HG03159 (cell line): ENCODE results near the gene CMTM8.

Experiments
- ATAC-seq: cut with Tn5 transposase; IDR thresholded peaks from one replicate; pipeline ENCODE4 v1.9.1; 2021; ENCODE audit warnings: mild to moderate bottlenecking, moderate library complexity; ENCODE audit not compliant: unreplicated experiment

The CMTM8 gene

DNA sequence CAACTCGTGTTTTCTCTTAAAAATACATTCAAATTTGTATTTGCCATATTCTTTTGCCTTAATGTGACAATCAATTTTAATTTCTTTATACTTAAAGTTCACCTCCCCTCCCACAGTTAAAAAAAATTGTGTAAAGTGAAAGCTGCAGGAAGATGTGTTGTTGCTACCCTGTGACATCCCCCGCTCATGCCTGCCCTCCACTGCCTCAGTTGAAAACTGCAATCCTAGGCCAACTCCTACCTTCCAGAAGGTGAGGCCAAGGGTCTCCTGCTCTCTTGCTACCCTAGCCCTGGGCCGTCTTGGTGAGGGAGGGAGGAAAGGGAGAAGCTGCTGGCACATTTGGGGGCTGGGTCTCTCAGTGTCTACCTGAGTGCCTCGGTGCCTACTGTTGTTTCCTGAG lies 96.2 kb downstream of the CMTM8 start:
- no peak for ATAC-seq

DNA sequence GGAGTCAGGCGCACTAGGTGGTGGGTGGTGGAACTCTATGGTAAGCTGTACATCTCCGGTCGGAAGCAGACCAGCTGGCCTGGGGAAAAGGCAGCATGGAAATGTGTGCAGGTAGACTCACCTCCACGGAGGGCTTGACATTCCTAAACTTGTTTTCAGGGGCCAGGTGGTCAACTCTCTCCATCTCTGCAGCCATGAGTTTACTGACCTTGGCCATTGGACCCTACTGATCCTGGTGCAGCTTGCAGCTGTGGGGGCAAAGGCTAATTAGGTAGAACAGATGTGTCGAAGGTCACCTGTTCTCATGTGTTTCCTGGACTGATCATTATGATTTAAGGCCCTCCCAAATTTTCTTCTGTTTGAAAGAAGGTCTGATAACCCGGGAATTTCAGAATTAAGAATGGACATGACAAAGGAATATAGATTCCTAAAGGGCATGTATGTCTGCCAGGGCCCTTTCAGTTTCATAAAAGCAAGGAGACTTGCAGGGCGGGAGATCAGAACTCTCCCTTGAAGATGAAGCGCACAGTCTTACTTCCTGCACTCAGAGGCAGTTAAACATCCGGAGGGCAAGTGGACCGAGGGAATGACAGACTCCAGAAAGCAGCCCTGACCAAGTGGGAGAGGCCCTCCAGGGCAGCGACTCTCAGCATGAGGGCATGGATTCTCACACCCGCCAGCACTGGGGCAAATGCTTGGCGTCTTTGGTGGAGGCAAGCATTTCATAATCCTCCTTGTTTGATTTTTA lies 97.1 kb downstream of the CMTM8 start:
- no peak for ATAC-seq

DNA sequence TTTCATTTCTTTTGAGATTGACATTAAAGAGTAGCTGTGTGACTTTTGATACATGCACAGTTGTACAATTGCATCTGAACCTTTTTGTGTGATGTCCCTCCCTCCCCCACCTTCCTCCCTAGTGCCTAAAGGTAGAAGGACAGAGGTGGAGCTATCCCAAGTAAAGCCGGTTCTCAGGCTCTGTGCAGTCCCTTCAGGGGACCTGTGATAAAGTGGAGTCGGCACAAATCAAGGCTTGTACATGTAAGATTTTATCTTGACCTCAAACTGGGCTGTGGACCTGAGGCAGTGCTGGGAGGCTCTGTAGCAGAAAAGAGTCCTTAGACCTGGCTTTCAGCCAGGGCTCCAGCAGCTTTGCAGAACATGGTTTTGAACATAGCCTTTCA lies 97.6 kb downstream of the CMTM8 start:
- no peak for ATAC-seq

DNA sequence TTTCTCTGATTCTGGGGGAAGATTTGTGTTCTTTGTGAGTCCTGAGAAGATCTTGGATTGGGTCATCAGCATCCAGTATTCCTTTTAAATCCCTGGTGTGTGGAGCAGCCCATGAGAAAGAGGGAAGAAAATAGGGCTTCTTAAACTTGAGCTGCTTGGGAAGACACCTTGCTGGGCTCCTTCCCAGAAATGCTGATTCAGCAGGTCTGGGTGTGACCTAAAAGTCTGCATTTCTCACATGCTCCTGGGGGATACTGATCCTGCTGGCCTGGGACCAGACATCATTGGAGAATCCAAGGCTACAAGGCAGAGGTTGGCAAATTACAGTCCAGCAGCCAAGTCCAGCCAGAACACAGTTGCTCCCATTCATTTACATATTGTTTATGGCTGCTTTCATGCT lies 99.0 kb downstream of the CMTM8 start:
- ATAC-seq: no peak

DNA sequence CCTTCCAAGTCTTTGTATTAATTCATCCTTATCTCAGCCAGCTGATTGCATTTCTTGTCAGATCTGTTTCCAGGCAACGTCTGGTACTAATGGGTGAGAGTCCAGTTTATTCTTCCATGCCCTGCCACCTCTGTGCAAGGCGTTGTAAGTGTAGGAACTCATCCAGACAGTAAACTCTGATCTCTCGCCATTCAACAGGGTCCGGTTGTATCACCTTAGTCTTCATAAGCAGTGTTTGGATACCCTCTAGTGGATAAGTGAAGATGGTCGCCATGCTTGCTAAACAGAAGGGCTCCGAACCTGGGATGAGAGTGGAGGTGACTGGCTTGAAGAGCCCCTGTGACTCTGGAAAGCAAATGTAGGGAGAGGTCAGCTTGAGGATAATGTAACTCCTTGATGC lies 101.6 kb downstream of the CMTM8 start:
- peak; percentile 54 for ATAC-seq

DNA sequence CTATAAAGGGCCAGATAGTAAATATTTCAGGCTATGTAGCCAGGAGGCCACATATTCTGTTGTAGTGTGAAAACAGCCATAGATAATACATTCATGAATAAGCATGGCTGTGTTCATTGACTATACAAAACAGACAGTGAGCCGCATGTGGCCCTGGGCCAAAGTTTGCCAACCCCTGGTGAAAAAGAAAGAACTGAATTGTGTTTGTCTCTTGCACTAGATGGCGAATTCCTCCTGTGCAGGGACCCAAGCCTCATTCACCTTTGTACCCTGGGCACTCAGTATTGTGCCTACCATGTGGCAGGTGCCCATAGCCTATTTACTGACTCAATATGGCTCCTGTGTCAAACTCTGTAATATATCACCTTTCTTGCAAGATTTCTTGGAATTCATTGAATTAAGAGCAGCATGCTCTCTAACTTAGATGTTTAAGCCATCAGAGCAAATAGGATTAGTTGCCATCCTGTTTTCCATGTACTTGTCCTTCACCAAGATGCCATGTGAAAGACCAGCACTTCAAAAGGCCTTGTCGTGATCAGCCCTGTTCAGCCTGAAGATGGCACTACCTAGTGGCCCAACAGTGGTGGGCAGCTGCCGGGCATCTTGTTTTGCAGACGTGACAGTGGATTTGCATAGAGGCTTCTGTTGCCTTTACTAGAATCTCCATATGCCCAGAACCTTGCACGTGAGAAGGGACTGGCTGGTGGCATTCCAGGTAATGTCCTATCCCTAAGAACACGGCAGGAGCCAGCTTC lies 102.3 kb downstream of the CMTM8 start:
- no peak for ATAC-seq

DNA sequence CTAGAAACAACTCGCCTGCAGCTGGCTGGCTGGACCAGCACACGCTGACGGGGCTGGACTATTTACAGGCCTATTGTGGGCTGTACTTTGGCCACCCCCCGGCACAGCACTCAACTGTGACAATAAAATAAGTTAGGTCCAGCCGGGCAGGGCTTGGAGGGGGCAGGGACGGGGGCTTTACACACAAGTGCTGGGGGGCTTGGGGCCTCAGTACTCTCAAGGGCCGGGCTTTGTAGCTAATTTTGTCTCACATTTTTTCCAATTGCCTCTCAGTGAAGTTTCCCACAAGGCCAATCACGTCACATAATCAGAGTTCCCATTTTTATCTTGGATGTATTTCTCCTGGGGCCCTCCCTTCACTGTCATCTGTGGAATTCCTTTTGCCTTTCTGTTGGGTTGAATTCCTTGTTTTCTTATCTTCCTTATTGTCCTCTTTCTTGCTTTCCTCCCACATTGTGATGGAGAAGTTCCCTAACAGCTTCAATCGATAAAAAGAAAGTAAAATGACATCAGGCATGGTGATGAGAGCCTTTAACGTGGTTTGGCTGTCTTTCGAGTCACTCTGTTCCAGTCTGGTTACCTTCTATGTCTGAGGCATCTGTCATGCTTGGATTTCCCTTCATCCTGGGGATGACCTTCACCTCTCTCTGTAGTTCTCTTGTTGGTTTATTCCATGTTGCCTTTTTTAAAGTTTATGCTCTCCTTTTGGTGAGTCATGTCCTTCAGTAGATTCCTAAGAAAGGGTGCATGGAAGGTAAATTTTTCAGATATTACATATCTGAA lies 109.1 kb downstream of the CMTM8 start:
- no peak for ATAC-seq

DNA sequence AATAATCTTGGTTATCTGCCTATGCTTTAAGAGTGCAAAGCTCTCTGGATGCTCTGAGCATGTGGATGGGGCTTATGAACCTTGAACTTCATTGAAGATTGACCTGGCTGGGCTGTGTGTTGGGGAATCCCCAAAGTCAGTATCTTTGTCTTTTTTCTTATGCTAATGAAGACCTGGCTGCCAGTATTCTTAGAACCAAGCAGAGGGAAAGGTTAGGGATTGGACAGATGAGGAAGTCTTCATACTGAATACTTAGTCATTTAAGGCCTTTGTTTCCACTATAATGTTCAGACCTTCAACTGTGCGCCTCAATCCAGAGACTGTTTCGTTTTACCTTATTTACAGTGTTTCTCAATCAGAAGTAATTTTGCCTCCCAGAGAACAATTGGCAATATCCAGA lies 110.7 kb downstream of the CMTM8 start:
- ATAC-seq: no peak

DNA sequence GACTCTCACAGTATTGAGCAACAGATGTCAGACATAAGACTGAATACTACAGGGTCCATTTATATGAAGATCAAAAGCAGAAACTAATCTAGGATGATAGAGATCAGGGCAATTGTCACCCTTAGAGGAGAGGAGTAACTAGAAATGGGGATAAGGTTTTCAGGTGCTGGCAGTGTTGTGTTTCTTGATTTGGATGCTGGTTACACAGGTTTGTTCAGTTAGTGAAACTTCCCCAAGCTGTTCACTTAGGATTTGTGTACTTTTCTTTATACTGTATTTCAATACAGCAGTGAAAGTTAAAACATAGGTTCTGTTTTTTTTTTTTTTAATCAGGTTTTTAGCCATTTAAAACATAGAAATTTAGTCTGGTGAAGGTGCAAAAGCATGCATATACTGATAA lies 114.1 kb downstream of the CMTM8 start:
- no peak for ATAC-seq

DNA sequence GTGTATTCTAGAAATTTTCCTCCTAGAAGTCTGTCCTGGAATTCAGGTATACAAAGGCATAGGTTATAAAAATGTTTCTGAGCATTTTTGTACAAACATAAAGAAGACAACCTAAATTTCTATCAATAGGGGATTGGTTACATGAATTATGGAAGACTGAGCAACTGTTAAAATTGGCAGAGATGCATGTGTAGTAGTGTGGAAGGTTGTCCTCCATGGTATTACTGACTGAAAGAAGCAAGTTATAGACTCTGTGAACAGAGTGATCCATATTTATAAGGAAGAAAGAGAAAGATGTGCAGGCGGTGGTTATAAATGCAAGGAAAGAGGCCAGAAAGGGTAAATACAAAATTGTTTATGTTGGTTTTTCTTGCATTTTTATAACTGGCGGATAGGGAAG lies 114.9 kb downstream of the CMTM8 start:
- ATAC-seq: no peak

DNA sequence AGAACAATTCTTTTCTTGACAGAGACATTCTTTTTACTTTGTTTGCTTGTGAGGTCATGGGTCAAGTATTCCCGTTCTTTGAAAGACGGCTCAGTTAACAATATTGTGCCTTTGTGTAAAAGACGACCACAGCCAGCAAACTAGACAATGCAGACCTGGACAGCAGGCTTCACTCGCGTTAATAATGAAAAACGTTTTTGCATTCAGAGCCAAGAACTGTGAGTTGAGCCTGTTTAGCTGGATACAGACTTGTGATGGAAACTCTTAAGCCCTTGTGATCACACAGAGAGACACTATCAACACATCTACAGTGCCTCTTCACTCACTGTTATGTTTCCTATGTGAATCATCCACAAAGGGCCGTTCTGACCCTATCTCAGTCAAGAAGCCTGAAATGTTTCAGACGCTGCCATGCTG lies 115.9 kb downstream of the CMTM8 start:
- no peak for ATAC-seq

DNA sequence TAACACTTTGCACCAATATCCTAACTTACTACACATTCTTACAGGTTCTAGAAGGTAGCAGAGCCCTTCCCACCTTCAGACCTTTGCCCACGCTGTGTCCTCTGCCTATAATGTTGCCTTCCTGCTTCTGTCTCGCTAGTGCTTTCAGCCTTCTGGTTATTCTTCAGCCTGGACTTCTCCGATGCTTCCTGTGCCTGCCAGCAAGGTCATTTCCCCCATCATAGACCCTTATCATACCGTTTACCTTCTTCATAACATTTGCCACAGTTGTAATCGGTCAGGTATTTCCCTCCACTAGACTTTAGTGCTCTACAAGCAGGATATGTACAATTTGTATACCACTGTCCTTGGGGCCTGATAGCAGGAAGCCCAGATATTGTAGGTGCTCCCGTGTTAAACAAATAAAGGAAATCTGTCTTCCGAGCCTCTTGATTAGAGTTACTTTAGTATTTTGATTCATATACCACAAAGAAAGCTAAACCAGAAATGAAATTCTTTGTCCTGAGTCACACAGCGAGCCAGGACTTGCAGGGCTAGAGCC lies 117.3 kb downstream of the CMTM8 start:
- ATAC-seq: no peak

DNA sequence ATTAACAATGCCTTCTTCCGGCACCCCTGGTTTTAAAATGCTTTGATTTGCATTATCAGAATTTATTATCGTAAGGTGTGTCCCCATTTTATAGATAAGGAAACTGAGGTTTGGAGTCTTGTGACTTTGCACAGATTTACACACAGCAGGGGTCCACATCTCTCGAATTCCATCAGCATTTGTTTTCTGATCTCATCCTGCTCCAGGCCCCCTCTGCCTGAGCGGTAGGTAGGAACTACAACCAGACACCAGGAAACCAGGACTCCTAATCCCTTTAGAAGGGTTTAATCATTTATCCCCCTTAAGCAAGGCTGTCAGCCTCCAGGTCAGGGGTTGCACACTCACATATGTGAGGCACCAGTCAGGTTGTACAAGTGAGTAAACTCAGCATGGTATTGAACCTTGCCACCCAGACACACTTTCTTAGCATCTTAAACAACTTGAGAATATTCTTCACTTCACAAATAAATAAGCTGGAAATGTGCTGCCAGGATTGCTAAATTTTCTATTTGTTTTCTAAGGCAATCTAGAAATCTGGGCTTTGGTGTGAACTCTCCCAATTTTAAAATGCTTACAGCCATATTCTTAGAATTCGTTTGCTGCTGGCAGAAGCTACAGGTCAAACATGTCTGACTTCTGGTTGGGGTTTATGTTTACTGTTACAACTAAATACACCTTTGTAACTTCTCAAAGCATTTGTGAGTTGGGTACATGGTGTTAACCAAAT lies 121.4 kb downstream of the CMTM8 start:
- ATAC-seq: no peak

DNA sequence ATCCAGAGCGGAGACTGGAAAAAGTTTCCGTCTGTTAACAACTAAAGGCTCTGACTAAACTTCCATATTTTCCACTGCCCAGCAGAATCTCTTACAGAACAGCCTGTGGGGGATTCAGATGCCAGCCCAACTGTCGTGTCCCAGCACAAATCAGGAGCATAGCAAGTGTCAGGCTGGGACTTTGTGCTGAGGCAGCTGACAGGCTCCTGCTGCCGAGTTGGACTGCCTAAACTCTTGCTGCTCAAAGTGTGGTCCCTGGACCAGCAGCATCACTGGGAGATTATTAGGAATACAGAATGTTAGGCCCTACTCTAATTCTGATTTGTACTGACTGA lies 122.0 kb downstream of the CMTM8 start:
- ATAC-seq: no peak

DNA sequence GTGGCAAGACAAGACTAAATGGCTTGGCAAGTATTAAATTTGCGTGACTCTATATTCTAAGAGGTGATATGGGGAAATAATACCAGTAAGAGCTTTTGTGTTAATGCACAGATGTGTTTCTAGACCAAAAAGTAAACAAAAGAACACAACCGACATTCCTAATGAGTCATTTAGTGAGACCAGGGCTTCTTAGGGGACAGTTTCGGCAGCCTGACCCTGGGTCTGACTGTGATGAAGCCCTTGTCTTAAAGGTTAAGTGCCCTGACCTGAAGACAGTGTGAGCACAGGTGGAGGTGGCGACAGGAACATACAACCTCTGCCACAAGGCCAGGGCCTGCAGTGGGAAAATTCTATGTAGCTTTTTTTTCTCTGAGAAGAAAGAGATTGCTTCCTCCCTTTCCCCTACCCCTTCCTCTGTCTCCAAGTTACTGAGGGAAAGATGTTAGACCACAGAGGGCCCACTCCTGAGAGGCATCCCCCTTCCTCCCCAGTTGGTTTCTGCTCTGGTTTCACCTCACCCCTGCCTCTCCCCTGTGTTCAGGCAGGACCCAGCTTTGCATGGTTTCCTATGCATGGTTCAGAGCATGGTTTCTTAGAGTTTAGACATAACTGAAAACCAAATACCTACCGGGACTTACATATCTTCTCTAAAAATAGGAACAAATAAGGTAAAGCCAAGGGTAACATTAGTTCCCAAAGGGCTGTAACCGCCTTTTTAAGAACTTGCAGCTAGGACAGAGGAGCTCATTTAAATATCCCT lies 128.3 kb downstream of the CMTM8 start:
- peak; percentile 58 for ATAC-seq

DNA sequence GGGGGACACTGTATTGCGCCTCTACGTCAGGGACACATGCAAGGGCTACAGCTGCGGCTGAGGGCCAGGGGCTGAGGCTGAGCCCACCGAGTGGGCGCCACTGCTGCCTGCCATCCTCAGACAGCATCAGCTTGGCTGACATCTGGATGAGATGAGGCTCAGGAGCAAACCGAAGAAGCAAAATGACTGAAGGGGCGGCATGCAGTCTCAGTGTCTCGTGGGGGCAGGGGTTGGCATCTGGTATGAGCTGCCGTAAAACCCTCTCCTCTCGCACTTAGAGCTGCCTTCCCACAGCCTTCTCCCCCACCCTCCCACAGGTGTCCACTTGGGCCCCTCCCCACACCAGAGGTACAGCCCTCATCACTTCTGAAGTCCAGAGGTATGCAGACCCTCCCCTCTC lies 129.0 kb downstream of the CMTM8 start:
- ATAC-seq: no peak

DNA sequence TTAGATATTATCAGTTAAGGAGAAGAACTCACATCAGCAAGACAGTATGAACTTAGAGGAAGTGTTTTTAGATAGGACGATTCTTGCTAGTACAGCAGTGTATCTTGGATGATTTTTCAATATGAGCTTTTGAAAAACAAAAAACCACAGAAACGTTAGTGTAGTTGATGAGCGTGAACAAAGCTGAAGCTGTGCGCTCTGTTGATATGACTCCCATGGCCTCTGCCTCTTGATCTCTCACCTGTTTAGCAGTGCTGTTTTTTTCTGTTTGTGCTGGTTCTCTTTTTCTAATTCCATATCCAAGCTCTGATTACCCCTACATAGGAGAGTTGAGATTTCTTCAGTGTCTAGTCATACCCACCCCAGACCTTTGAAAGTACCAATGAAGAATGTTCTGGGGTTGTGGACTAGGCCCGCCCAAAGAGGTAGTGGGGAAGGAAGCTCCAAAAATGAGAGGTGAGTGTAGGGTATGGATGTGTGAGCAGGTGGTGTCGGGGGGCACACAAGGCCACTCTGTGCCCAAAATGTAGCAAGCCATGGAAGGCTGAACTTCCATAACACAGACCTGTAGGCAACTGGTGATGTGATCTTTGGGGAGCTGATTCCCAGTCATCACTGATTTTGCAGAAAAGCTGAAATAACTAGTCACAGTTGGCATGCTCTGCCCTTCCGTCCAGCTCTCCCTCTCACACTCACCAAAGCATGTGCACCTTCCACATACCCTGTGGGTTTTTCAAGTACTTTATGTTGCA lies 133.2 kb downstream of the CMTM8 start:
- no peak for ATAC-seq

DNA sequence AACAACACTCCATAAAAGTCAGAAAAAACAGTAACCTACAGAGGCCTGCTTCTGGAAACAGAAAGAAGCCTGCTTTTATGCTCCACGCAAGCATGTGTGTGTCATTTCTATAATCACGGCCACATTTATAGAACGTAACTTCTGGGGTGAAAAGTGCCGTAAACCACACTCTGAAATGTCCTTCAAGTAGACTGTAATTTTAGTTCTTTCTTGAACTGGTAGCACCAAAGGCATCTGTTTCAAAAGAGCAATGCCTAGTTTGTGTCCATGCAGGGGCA lies 133.7 kb downstream of the CMTM8 start:
- ATAC-seq: no peak

DNA sequence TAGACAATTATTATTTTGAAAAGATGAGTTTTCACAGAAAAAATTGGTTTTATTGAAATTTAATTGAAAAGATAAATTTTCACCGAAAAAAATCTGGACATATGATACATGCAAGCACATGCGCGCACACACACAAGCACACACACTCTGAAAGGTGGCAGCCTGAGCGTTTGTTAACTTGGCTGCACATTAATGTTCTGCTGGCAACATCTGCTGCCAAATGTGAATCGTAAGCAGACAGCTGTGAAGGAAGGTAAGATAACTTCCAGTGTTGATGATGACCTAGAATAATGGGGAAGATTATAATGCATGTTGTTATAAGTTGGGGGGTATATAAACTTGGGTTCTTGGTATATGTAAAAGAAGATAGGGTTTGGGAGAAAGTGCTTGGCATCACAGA lies 134.8 kb downstream of the CMTM8 start:
- no peak for ATAC-seq

DNA sequence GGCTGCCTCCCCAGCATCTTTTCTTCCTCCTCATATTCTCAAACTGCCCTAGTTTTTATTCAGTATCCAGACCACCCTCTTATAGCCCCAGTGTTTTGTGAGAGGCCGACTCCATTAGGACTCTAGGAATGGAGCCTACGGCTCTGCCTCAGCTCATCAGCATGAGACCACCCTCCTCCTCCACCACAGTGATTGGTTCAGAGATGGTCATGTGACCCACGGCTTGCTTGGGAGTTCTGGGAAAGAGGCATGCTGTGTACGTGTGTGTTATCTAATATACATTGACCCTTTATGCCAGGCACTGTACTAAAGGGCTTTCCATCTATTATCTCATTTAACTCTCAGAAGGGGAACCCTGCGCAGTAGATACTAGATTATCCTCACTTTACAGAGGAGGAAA lies 135.4 kb downstream of the CMTM8 start:
- ATAC-seq: no peak
